PC-9 (cell line): ENCODE data around the gene CMSS1. TPM values are rescaled to one million over a fixed set of nuclear protein-coding genes. Genes with fewer than 3 reads are reported as not detected.

Experiments
- BruUV-seq: library from RNA; stranded (reverse); fragments of 400-500 nt; replicated peaks from 2 replicates; lab custom pipeline; 2021; lab: Mats Ljungman, UMichigan
- CTCF ChIA-PET: fragments of 300-600 bp; sonication (Branson Sonifier 250); formaldehyde crosslinking; loops from one replicate; lab custom pipeline; 2022; ENCODE audit warnings: antibody characterized with exemption; lab: Charles Lee
- POLR2A ChIA-PET: fragments of 300-600 bp; sonication (Branson Sonifier 250); formaldehyde crosslinking; loops from one replicate; lab custom pipeline; 2022; ENCODE audit warnings: antibody characterized with exemption; ENCODE audit not compliant: unreplicated experiment; lab: Charles Lee
- DNase-seq, 2 experiments: peaks; one replicate each; pipeline versions ENCODE4 v3.0.0 to v3.0.0-alpha.2; 2015 to 2022; ENCODE audit warnings: mixed read lengths in 1 of 2
- H2AFZ ChIP-seq: fragments of 200-600 bp; sonication (generic); 2 replicates; pipeline ENCODE4 v1.8.1; 2017; ENCODE audit warnings: antibody characterized with exemption
- H3F3A ChIP-seq: fragments of 200-600 bp; sonication (generic); 2 replicates; pipeline ENCODE4 v1.8.1; 2017; ENCODE audit warnings: antibody characterized with exemption, mild to moderate bottlenecking, low read depth; ENCODE audit not compliant: insufficient read depth
- H3K27ac ChIP-seq: fragments of 200-600 bp; sonication (generic); 2 replicates; pipeline ENCODE4 v1.6.1; 2016; ENCODE audit warnings: mixed run types
- H3K27me3 ChIP-seq: fragments of 200-600 bp; sonication (generic); 2 replicates; pipeline ENCODE4 v1.6.1; 2016; ENCODE audit warnings: low read depth, mixed run types; ENCODE audit not compliant: insufficient read depth
- H3K36me3 ChIP-seq: fragments of 200-600 bp; sonication (generic); 2 replicates; pipeline ENCODE4 v1.6.1; 2016; ENCODE audit warnings: low read depth, mixed run types
- H3K4me1 ChIP-seq: fragments of 200-600 bp; sonication (generic); replicated peaks from 2 replicates; pipeline ENCODE4 v1.6.1; 2016; ENCODE audit warnings: mixed run types; ENCODE audit not compliant: insufficient read depth
- H3K4me2 ChIP-seq: fragments of 200-600 bp; sonication (generic); 2 replicates; pipeline ENCODE4 v1.6.1; 2017; ENCODE audit warnings: mixed run types
- H3K4me3 ChIP-seq: fragments of 200-600 bp; sonication (generic); 2 replicates; pipeline ENCODE4 v1.6.1; 2016; ENCODE audit warnings: mixed run types
- H3K79me2 ChIP-seq: fragments of 200-600 bp; sonication (generic); 2 replicates; pipeline ENCODE4 v1.6.1; 2017; ENCODE audit warnings: low read depth, mixed run types
- H3K9me2 ChIP-seq: fragments of 200-600 bp; sonication (generic); 2 replicates; pipeline ENCODE4 v1.8.1; 2017; ENCODE audit warnings: mild to moderate bottlenecking; ENCODE audit not compliant: insufficient read depth
- H3K9me3 ChIP-seq: fragments of 200-600 bp; sonication (generic); 2 replicates; pipeline ENCODE4 v1.8.1; 2016; ENCODE audit warnings: low read depth; ENCODE audit not compliant: insufficient read depth
- H4K20me1 ChIP-seq: fragments of 200-600 bp; sonication (generic); 2 replicates; pipeline ENCODE4 v1.8.1; 2017; ENCODE audit not compliant: insufficient read depth
- EZH2 ChIP-seq: fragments of 200-600 bp; sonication (generic); IDR thresholded peaks from 2 replicates; pipeline ENCODE4 v1.8.0; 2017; ENCODE audit warnings: antibody characterized with exemption, low read depth
- intact Hi-C: fragments of 100-400 bp; cut with micrococcal nuclease; formaldehyde crosslinking; loops from one replicate; pipeline ENCODE4 v1.10.0; 2022; ENCODE audit not compliant: unreplicated experiment
- total RNA-seq: library from RNA; stranded (reverse); gene quantifications from 2 replicates; pipeline ENCODE4 v1.2.3, GENCODE V29; 2021
- TF ChIP-seq, protein P1 (sequence below): fragments of 200-600 bp; sonication (generic); conservative IDR thresholded peaks from 2 replicates; pipeline ENCODE4 v1.6.1; 2017; ENCODE audit warnings: mixed run types, antibody characterized with exemption, mild to moderate bottlenecking, moderate library complexity

CMSS1 gene
- total RNA-seq, 1 experiment from 2014 or later = 98.9 TPM

DNA sequence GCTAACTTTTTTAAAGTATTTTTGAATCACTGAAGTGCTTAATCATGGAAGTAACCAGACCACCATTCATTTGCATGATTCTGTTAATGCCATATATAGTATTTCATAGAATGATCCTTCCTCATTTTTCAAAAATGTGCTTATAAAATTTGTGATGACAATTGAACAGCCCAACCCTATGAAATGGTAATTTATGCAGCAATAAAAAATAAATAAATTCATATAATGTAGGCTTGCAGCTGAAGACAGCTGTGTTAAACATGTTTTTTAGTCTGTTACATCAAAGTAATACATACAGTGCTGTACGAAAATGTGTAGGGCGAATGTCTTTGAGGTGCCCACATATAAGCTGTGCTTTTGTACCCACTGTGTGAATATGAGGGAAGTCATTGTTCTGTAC is 165.0 kb downstream of the CMSS1 start:
- H3K36me3 ChIP-seq = no peaks in the 10 kb centered on the region
- H3F3A ChIP-seq = no peaks in the 10 kb centered on the region; the same call in 1 of the 2 replicates
- H3K9me2 ChIP-seq = no peaks in the 10 kb centered on the region
- CTCF ChIA-PET = no interaction called here
- no peak for DNase-seq
- peaks cover 11% of the 10 kb centered on the region for H3K4me1 ChIP-seq
- intact Hi-C loops = no loop called here
- H4K20me1 ChIP-seq = no peaks in the 10 kb centered on the region
- H3K9me3 ChIP-seq = no peaks in the 10 kb centered on the region
- no TSS peak for BruUV-seq
- no peak overlapping the region for H2AFZ ChIP-seq
- H3K4me3 ChIP-seq = no peak overlapping the region
- no peak overlapping the region for H3K27ac ChIP-seq
- no peaks in the 10 kb centered on the region for H3K27me3 ChIP-seq
- no peak for TF ChIP-seq EZH2
- TF ChIP-seq, protein P1, sequence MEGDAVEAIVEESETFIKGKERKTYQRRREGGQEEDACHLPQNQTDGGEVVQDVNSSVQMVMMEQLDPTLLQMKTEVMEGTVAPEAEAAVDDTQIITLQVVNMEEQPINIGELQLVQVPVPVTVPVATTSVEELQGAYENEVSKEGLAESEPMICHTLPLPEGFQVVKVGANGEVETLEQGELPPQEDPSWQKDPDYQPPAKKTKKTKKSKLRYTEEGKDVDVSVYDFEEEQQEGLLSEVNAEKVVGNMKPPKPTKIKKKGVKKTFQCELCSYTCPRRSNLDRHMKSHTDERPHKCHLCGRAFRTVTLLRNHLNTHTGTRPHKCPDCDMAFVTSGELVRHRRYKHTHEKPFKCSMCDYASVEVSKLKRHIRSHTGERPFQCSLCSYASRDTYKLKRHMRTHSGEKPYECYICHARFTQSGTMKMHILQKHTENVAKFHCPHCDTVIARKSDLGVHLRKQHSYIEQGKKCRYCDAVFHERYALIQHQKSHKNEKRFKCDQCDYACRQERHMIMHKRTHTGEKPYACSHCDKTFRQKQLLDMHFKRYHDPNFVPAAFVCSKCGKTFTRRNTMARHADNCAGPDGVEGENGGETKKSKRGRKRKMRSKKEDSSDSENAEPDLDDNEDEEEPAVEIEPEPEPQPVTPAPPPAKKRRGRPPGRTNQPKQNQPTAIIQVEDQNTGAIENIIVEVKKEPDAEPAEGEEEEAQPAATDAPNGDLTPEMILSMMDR = no peak
- H3K4me2 ChIP-seq = no peak overlapping the region
- POLR2A ChIA-PET = interaction anchor here (0.9 kb wide), 1 partner anchor 153 kb away, joined by 8 read pairs; no protein-coding TSS in a partner anchor
- H3K79me2 ChIP-seq = no peaks in the 10 kb centered on the region

DNA sequence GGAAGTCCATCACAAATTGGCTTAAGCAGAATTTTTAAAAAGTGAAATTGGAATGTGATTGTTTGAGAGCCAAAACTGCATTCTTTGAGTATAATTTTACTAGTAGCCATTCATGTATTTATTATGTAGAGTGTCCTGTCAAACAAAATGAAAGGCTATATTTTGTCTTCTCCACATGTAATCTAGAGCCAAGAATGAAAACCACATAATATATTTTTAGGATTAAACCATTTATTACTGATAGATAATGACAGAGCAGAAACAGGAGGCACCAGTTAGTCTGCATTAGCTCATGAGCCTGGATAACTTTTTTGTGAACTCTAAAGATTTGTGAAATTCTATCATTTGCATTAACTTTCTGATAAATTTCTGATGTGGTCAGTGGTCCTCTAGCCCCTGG is 166.5 kb downstream of the CMSS1 start:
- H3K9me3 ChIP-seq = no peaks in the 10 kb centered on the region
- H2AFZ ChIP-seq = no peak overlapping the region
- H3F3A ChIP-seq = no peaks in the 10 kb centered on the region; the same call in 1 of the 2 replicates
- ChIA-PET CTCF (no interaction called here), POLR2A (no interaction called here)
- H3K4me1 ChIP-seq = peaks cover 11% of the 10 kb centered on the region
- no peaks in the 10 kb centered on the region for H3K36me3 ChIP-seq
- no peaks in the 10 kb centered on the region for H3K27me3 ChIP-seq
- no peak overlapping the region for H3K4me3 ChIP-seq
- no peak overlapping the region for H3K4me2 ChIP-seq
- no peak for DNase-seq
- no peaks in the 10 kb centered on the region for H3K79me2 ChIP-seq
- H3K27ac ChIP-seq = no peak overlapping the region
- no peaks in the 10 kb centered on the region for H3K9me2 ChIP-seq
- TF ChIP-seq, protein P1 = no peak
- TF ChIP-seq EZH2 = no peak
- no TSS peak for BruUV-seq
- no peaks in the 10 kb centered on the region for H4K20me1 ChIP-seq
- intact Hi-C loops = no loop called here

DNA sequence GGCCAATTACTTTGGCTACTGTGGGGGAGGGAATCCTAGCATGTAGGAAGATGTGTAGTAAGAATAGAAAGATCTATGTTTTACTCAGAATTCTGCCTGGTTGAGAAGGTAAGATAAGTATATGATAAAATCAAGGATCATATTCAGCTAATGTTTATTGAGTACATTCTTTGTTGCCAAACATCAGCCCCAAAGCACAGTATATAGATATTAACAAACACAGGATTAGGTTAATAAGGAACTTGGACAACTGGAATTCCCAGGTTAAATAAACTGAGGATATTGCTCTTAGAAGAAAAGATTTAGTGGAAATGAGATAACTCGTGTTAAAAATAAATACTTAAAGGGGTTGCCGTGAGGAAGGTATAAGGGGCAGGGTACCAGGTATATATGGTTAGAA is 167.0 kb downstream of the CMSS1 start:
- TF ChIP-seq, protein P1 = no peak
- no peak for TF ChIP-seq EZH2
- H2AFZ ChIP-seq = no peak overlapping the region
- POLR2A ChIA-PET = no interaction called here
- BruUV-seq = no TSS peak
- H3F3A ChIP-seq = no peaks in the 10 kb centered on the region; the same call in 1 of the 2 replicates
- intact Hi-C loops = no loop called here
- H3K4me3 ChIP-seq = no peak overlapping the region
- H3K27ac ChIP-seq = no peak overlapping the region
- H3K36me3 ChIP-seq = no peaks in the 10 kb centered on the region
- no peaks in the 10 kb centered on the region for H3K9me2 ChIP-seq
- H3K79me2 ChIP-seq = no peaks in the 10 kb centered on the region
- CTCF ChIA-PET = no interaction called here
- H3K4me1 ChIP-seq = peaks cover 11% of the 10 kb centered on the region
- no peaks in the 10 kb centered on the region for H4K20me1 ChIP-seq
- H3K4me2 ChIP-seq = no peak overlapping the region
- no peaks in the 10 kb centered on the region for H3K27me3 ChIP-seq
- peak in 1 of 2 experiments; percentile 58 for DNase-seq
- no peaks in the 10 kb centered on the region for H3K9me3 ChIP-seq
